ENCODE measurements around the gene ANKRD26. TPM values are rescaled to one million over a fixed set of nuclear protein-coding genes. Genes with fewer than 3 reads are reported as not detected.

The ANKRD26 gene
- total and polyA plus RNA-seq, 2 of the 13 experiments (the other 11 are each of a cell fraction or from before 2014, with no cell fraction given): 1.5 to 9.6 TPM

DNA sequence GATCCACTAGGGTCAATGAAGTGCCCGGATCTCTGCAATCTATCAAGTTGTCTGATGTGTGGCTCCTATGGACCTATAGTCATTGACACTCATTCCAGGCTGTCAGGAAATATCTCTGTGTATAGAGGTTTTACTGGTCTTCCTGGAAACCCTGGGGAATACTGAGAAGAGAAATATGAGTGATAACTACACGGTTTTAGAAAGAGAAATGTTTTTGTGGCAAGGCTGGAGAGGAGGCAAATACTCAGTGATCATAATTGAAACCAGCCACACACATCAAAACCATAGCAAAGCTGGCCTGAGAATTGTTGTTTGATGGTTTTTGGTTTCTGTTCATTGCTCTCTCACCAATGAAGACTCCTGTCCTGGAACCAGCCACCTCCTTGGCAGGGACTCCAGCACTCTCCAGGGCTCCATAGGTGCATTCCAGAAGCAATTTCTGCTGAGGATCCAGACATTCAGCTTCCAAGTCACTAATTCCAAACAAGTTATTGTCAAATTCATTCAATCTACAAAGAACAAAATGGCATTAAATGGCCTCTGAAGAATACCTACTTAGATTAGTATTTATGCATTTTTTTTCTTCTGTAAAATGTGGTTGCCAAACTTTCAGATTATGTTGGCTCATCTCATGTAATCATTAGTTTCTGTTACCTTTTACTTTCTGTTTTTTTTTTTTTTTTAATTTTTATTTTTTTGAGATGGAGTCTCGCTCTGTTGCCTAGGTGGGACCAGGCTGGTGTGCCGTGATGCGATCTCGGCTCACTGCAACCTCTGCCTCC is 131.0 kb downstream of the ANKRD26 start:
- POLR2A ChIA-PET: no interaction called here
- TF ChIP-seq ZNF382 (CRISPR knock-in tag; IDR thresholded peaks at IDR 0.05; ENCODE audit: borderline replicate concordance) (no peak), JDP2 (CRISPR knock-in tag; IDR thresholded peaks at IDR 0.05; ENCODE audit: borderline replicate concordance) (no peak), ZBTB7B (CRISPR knock-in tag; IDR thresholded peaks at IDR 0.05) (no peak), THYN1 (CRISPR knock-in tag; IDR thresholded peaks at IDR 0.05; ENCODE audit: borderline replicate concordance, low read depth) (no peak), ZNF468 (CRISPR knock-in tag; IDR thresholded peaks at IDR 0.05) (no peak), ZSCAN25 (CRISPR knock-in tag; IDR thresholded peaks at IDR 0.05) (no peak), NFATC3 (CRISPR knock-in tag; IDR thresholded peaks at IDR 0.05) (no peak), PRMT3 (CRISPR knock-in tag; IDR thresholded peaks at IDR 0.05; ENCODE audit: borderline replicate concordance, low read depth) (no peak), HNF4A (CRISPR knock-in tag; IDR thresholded peaks at IDR 0.05) (no peak), ZKSCAN8 (CRISPR knock-in tag; IDR thresholded peaks at IDR 0.05; ENCODE audit: borderline replicate concordance) (no peak), STAT5B (CRISPR knock-in tag; IDR thresholded peaks at IDR 0.05) (no peak), ARID2 (CRISPR knock-in tag; IDR thresholded peaks at IDR 0.05; ENCODE audit: borderline replicate concordance) (no peak), FOXK2 (IDR thresholded peaks at IDR 0.05) (no peak), ZMYM2 (CRISPR knock-in tag; IDR thresholded peaks at IDR 0.05) (no peak), CBX2 (IDR thresholded peaks at IDR 0.05; ENCODE audit: low read depth, low read length) (no peak), CBX2 (CRISPR knock-in tag; IDR thresholded peaks at IDR 0.05; ENCODE audit: low read depth) (no peak), SATB2 (CRISPR knock-in tag; IDR thresholded peaks at IDR 0.05) (no peak)
- TF ChIP-seq, protein P1, sequence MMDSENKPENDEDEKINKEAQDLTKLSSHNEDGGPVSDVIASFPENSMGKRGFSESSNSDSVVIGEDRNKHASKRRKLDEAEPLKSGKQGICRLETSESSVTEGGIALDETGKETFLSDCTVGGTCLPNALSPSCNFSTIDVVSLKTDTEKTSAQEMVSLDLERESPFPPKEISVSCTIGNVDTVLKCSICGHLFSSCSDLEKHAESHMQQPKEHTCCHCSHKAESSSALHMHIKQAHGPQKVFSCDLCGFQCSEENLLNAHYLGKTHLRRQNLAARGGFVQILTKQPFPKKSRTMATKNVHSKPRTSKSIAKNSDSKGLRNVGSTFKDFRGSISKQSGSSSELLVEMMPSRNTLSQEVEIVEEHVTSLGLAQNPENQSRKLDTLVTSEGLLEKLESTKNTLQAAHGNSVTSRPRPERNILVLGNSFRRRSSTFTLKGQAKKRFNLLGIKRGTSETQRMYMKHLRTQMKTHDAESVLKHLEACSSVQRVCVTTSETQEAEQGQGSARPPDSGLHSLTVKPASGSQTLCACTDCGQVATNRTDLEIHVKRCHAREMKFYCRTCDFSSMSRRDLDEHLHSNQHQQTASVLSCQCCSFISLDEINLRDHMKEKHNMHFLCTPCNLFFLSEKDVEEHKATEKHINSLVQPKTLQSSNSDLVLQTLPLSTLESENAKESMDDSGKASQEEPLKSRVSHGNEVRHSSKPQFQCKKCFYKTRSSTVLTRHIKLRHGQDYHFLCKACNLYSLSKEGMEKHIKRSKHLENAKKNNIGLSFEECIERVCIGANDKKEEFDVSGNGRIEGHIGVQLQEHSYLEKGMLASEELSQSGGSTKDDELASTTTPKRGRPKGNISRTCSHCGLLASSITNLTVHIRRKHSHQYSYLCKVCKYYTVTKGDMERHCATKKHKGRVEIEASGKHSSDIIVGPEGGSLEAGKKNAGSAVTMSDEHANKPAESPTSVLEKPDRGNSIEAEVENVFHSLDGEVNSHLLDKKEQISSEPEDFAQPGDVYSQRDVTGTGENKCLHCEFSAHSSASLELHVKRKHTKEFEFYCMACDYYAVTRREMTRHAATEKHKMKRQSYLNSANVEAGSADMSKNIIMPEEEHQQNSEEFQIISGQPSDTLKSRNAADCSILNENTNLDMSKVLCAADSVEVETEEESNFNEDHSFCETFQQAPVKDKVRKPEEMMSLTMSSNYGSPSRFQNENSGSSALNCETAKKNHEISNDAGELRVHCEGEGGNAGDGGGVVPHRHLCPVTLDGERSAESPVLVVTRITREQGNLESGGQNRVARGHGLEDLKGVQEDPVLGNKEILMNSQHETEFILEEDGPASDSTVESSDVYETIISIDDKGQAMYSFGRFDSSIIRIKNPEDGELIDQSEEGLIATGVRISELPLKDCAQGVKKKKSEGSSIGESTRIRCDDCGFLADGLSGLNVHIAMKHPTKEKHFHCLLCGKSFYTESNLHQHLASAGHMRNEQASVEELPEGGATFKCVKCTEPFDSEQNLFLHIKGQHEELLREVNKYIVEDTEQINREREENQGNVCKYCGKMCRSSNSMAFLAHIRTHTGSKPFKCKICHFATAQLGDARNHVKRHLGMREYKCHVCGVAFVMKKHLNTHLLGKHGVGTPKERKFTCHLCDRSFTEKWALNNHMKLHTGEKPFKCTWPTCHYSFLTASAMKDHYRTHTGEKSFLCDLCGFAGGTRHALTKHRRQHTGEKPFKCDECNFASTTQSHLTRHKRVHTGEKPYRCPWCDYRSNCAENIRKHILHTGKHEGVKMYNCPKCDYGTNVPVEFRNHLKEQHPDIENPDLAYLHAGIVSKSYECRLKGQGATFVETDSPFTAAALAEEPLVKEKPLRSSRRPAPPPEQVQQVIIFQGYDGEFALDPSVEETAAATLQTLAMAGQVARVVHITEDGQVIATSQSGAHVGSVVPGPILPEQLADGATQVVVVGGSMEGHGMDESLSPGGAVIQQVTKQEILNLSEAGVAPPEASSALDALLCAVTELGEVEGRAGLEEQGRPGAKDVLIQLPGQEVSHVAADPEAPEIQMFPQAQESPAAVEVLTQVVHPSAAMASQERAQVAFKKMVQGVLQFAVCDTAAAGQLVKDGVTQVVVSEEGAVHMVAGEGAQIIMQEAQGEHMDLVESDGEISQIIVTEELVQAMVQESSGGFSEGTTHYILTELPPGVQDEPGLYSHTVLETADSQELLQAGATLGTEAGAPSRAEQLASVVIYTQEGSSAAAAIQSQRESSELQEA (CRISPR knock-in tag; IDR thresholded peaks at IDR 0.05; ENCODE audit: not compliant biosample characterization): no peak

More for the DNA sequence above, 131.0 kb downstream of the ANKRD26 start:
- no peak overlapping the region for H3K9ac ChIP-seq (ENCODE audit: insufficient read depth, low read depth, low read length)
- in situ Hi-C loops (cut with HindIII; ENCODE audit: extremely low pct_ligation_motif_present, low pct_unique_long_range_greater_than_20kb) (no loop called here), intact Hi-C loops (cut with micrococcal nuclease; ENCODE audit: unreplicated experiment) (no loop called here)
- no peaks in the 10 kb centered on the region for H3K27me3 ChIP-seq (ENCODE audit: control insufficient read depth in 1 of 2, insufficient read depth in 2 of 2, low read length in 2 of 2)
- no peak for DNase-seq (ENCODE audit: low spot score)
- no peaks in the 10 kb centered on the region for H3K4me1 ChIP-seq (ENCODE audit: insufficient read depth, low read length)
- no TSS peak for BruUV-seq (replicated peaks)
- WGBS (ENCODE audit: low lambda C conversion rate): 84% methylated on average over 6 of the region's 6 CpGs
- H3K4me3 ChIP-seq (replicated peaks in 1 of 3; ENCODE audit: insufficient read depth in 1 of 3, low read depth in 2 of 3, low read length in 3 of 3): no peak overlapping the region
- H3K9me3 ChIP-seq (ENCODE audit: low read length): no peaks in the 10 kb centered on the region
- H4K20me1 ChIP-seq (ENCODE audit: insufficient read depth, low read length): no peaks in the 10 kb centered on the region
- CTCF ChIA-PET (ENCODE audit: low intra/inter-chr PET ratio, low total read pairs): no interaction called here
- no peak overlapping the region for H3K27ac ChIP-seq (ENCODE audit: extremely low read length, insufficient read depth, low read length)
- no peak for ATAC-seq
- H2AFZ ChIP-seq (ENCODE audit: low read length): no peak overlapping the region
- no peak overlapping the region for H3K4me2 ChIP-seq (ENCODE audit: low read depth, low read length)
- H3K79me2 ChIP-seq (ENCODE audit: insufficient read depth, low read length): no peaks in the 10 kb centered on the region
- no peak for FAIRE-seq
- H3K36me3 ChIP-seq (replicated peaks in 1 of 2; ENCODE audit: control insufficient read depth in 1 of 2, insufficient read depth in 2 of 2, low read length in 2 of 2): no peaks in the 10 kb centered on the region
